Transverse colon (tissue), 4 donors: ENCODE measurements around the gene BANF2. TPM values are rescaled to one million over a fixed set of nuclear protein-coding genes. Genes with fewer than 3 reads are reported as not detected.

Experiments used
- DNase-seq: peaks from one replicate; pipeline ENCODE4 v3.0.0-alpha.2; 2019
- H3K27ac ChIP-seq, 4 donors: fragments of 200-600 bp; sonication (generic); 2 replicates each; pipeline ENCODE4 v1.5.1; 2016 to 2018; ENCODE audit warnings: inconsistent platforms in 4 of 4
- H3K27me3 ChIP-seq: fragments of 200-600 bp; sonication (generic); 2 replicates; pipeline ENCODE4 v1.5.1; 2017; ENCODE audit warnings: inconsistent platforms
- H3K36me3 ChIP-seq, 4 donors: fragments of 200-600 bp; sonication (generic); 2 replicates each; pipeline ENCODE4 v1.5.1; 2017 to 2019; ENCODE audit warnings: inconsistent platforms in 4 of 4
- H3K4me1 ChIP-seq, 4 donors: fragments of 200-600 bp; sonication (generic); 2 replicates each; pipeline ENCODE4 v1.5.1; 2017 to 2020; ENCODE audit warnings: inconsistent platforms in 4 of 4
- H3K4me3 ChIP-seq, 4 donors: fragments of 200-600 bp; sonication (generic); 1 replicate in 1 of 4; 2 replicates in 3 of 4; pipeline versions ENCODE4 v1.5.1 to v1.6.1; 2017 to 2019; ENCODE audit warnings: inconsistent platforms in 4 of 4
- H3K9me3 ChIP-seq, 2 donors: fragments of 200-600 bp; sonication (generic); 2 replicates each; pipeline ENCODE4 v1.5.1; 2017 to 2019; ENCODE audit warnings: inconsistent platforms in 2 of 2
- CTCF ChIP-seq, 5 experiments: fragments of 200-600 bp in 3 of 5; fragments of 450-650 bp in 2 of 5; sonication (generic) in 3 of 5; IDR thresholded peaks; 1 replicate in 2 of 5; 2 replicates in 3 of 5; pipeline ENCODE4 v1.5.1; 2016 to 2017; ENCODE audit warnings: antibody characterized with exemption in 5 of 5, inconsistent platforms in 3 of 5, mild to moderate bottlenecking in 2 of 5, moderate library complexity in 1 of 5
- EP300 ChIP-seq: sonication (generic); formaldehyde crosslinking; IDR thresholded peaks from one replicate; pipeline ENCODE4 v1.6.1; 2017; ENCODE audit warnings: antibody characterized with exemption, low read depth
- POLR2A ChIP-seq: fragments of 450-650 bp; IDR thresholded peaks from one replicate; pipeline ENCODE4 v1.6.1; 2016; ENCODE audit warnings: antibody characterized with exemption, mild to moderate bottlenecking, moderate library complexity
- POLR2AphosphoS5 ChIP-seq, 3 donors: sonication (generic); formaldehyde crosslinking; IDR thresholded peaks; one replicate each; pipeline ENCODE4 v1.6.1; 2016; ENCODE audit warnings: antibody characterized with exemption in 3 of 3
- WGBS, 2 donors: methylation state at CpG; one replicate each; pipeline ENCODE4 v1.1.5; 2018; ENCODE audit warnings: low coverage in 1 of 2; 5-methylcytosine and 5-hydroxymethylcytosine counted together
- in situ Hi-C, 4 donors: fragments of 200-750 bp; cut with MboI; loops; one replicate each; pipeline versions ENCODE4 v1.15.0 to v1.15.1; 2017; ENCODE audit warnings: low sequenced_read_pairs in 3 of 4, low pct_ligation_motif_present in 1 of 4, low pct_unique_long_range_greater_than_20kb in 1 of 4
- intact Hi-C: fragments of 100-400 bp; cut with DNase I; formaldehyde crosslinking; loops from one replicate; pipeline ENCODE4 v1.15.1; 2023; ENCODE audit warnings: low total_unique reads
- total RNA-seq, 4 donors: library from RNA; depleted of rRNA; stranded (reverse); fragments of >200 nt; gene quantifications; one replicate each; pipeline ENCODE4 v1.1.0, GENCODE V29; 2016

Gene BANF2
- total RNA-seq, 4 donors from 2014 or later = not detected

GRCh38 chr20:17741220-17741619 is 41.5 kb downstream of the BANF2 start:
- H3K9me3 ChIP-seq = no peaks in the 10 kb centered on the region
- intact Hi-C loops (no loop called here), in situ Hi-C loops (no loop called here)
- TF ChIP-seq CTCF (IDR thresholded peaks at IDR 0.05) = no peak
- TF ChIP-seq POLR2AphosphoS5 (IDR thresholded peaks at IDR 0.05) = no peak
- no peak for TF ChIP-seq EP300
- H3K27ac ChIP-seq = no peak overlapping the region
- H3K4me1 ChIP-seq = peaks cover 0 to 3% (median 0%) of the 10 kb centered on the region in 4 donors
- no peak overlapping the region for H3K4me3 ChIP-seq
- WGBS, 2 donors = 47 to 68% methylated on average over 2 to 5 of the region's 5 CpGs
- no peak for DNase-seq
- no peaks in the 10 kb centered on the region for H3K27me3 ChIP-seq
- no peaks in the 10 kb centered on the region for H3K36me3 ChIP-seq

- Histone ChIP-seq H3K27ac (no peak overlapping the region), H3K36me3 (no peaks in the 10 kb centered on the region), H3K4me1 (peaks cover 0 to 3% (median 0%) of the 10 kb centered on the region in 4 donors), H3K27me3 (no peaks in the 10 kb centered on the region), H3K9me3 (no peaks in the 10 kb centered on the region), H3K4me3 (no peak overlapping the region)
- 60 to 80% methylated on average over 1 to 4 of the region's 4 CpGs for WGBS, 2 donors
- intact Hi-C loops (no loop called here), in situ Hi-C loops (no loop called here)
- DNase-seq = no peak
- TF ChIP-seq CTCF (IDR thresholded peaks at IDR 0.05) = no peak
- TF ChIP-seq POLR2A = no peak
- TF ChIP-seq EP300 = no peak
- no peak for TF ChIP-seq POLR2AphosphoS5 (IDR thresholded peaks at IDR 0.05)
Measured at GRCh38 chr20:17742731-17743130, 43.0 kb downstream of the BANF2 start.

GRCh38 chr20:17743677-17744076 is 43.9 kb downstream of the BANF2 start:
- H3K4me1 ChIP-seq = peaks cover 0 to 3% (median 0%) of the 10 kb centered on the region in 4 donors
- H3K27me3 ChIP-seq = no peaks in the 10 kb centered on the region
- H3K4me3 ChIP-seq = no peak overlapping the region
- no peak for DNase-seq
- H3K9me3 ChIP-seq = no peaks in the 10 kb centered on the region
- intact Hi-C loops (no loop called here), in situ Hi-C loops (no loop called here)
- whole genome bisulfite sequencing, 2 donors = 93 to 100% methylated on average over 1 to 6 of the region's 6 CpGs
- no peak overlapping the region for H3K27ac ChIP-seq
- H3K36me3 ChIP-seq = no peaks in the 10 kb centered on the region
- TF ChIP-seq POLR2A (no peak), EP300 (no peak), CTCF (IDR thresholded peaks at IDR 0.05) (no peak), POLR2AphosphoS5 (IDR thresholded peaks at IDR 0.05) (no peak)

GRCh38 chr20:17747431-17747846 is 47.7 kb downstream of the BANF2 start:
- in situ Hi-C loops = no loop called here
- no peaks in the 10 kb centered on the region for H3K9me3 ChIP-seq
- WGBS, 2 donors = 42% methylated on average over 4 of the region's 4 CpGs; no CpG with 5 or more reads in 1 of the 2 donors
- no peak overlapping the region for H3K4me3 ChIP-seq
- no peak overlapping the region for H3K27ac ChIP-seq
- no peaks in the 10 kb centered on the region for H3K4me1 ChIP-seq
- no peaks in the 10 kb centered on the region for H3K27me3 ChIP-seq
- DNase-seq = no peak
- TF ChIP-seq POLR2AphosphoS5 (IDR thresholded peaks at IDR 0.05) = no peak
- TF ChIP-seq CTCF (IDR thresholded peaks at IDR 0.05) = no peak
- TF ChIP-seq POLR2A = no peak
- TF ChIP-seq EP300 = no peak
- H3K36me3 ChIP-seq = no peaks in the 10 kb centered on the region
- intact Hi-C loops = no loop called here
